Measurements from ENCODE around the gene STIP1.

- TF ChIP-seq, protein P1, sequence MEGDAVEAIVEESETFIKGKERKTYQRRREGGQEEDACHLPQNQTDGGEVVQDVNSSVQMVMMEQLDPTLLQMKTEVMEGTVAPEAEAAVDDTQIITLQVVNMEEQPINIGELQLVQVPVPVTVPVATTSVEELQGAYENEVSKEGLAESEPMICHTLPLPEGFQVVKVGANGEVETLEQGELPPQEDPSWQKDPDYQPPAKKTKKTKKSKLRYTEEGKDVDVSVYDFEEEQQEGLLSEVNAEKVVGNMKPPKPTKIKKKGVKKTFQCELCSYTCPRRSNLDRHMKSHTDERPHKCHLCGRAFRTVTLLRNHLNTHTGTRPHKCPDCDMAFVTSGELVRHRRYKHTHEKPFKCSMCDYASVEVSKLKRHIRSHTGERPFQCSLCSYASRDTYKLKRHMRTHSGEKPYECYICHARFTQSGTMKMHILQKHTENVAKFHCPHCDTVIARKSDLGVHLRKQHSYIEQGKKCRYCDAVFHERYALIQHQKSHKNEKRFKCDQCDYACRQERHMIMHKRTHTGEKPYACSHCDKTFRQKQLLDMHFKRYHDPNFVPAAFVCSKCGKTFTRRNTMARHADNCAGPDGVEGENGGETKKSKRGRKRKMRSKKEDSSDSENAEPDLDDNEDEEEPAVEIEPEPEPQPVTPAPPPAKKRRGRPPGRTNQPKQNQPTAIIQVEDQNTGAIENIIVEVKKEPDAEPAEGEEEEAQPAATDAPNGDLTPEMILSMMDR (IDR thresholded peaks at IDR 0.05 in 8 of 11, conservative IDR thresholded peaks at IDR 0.05 in 3 of 11) = no peak
- TF ChIP-seq POLR2AphosphoS5 (IDR thresholded peaks at IDR 0.05) (no peak), POLR2A (IDR thresholded peaks at IDR 0.05) (no peak)
These were observed 47.6 kb upstream of the STIP1 start for GRCh38 chr11:64138398-64138797.
